KMS-11 (cell line): ENCODE results near the gene DNAJC13.

ENCODE experiments used
- H2AFZ ChIP-seq: fragments of 200-600 bp; sonication (generic); 2 replicates; pipeline ENCODE4 v1.6.1; 2016; ENCODE audit warnings: antibody characterized with exemption, mixed run types, low read depth
- H3K27ac ChIP-seq: fragments of 200-600 bp; sonication (generic); 2 replicates; pipeline ENCODE4 v1.6.1; 2016; ENCODE audit warnings: mild to moderate bottlenecking, mixed run types
- H3K27me3 ChIP-seq: fragments of 200-600 bp; sonication (generic); 2 replicates; pipeline ENCODE4 v1.6.1; 2017; ENCODE audit warnings: mild to moderate bottlenecking, low read depth, mixed run types, moderate library complexity; ENCODE audit not compliant: insufficient read depth
- H3K36me3 ChIP-seq: fragments of 200-600 bp; sonication (generic); 2 replicates; pipeline ENCODE4 v1.6.1; 2017; ENCODE audit warnings: mild to moderate bottlenecking, mixed run types; ENCODE audit not compliant: insufficient read depth
- H3K4me1 ChIP-seq: fragments of 200-600 bp; sonication (generic); 2 replicates; pipeline ENCODE4 v1.6.1; 2016; ENCODE audit warnings: mild to moderate bottlenecking, low read depth, mixed run types; ENCODE audit not compliant: poor library complexity, severe bottlenecking
- H3K4me2 ChIP-seq: fragments of 200-600 bp; sonication (generic); 2 replicates; pipeline ENCODE4 v1.7.0; 2016; ENCODE audit warnings: mild to moderate bottlenecking, mixed run types
- H3K4me3 ChIP-seq: fragments of 200-600 bp; sonication (generic); IDR thresholded peaks from 2 replicates; pipeline ENCODE4 v1.6.1; 2017; ENCODE audit warnings: low read depth, low read length, mixed read lengths; ENCODE audit not compliant: insufficient read depth
- H3K79me2 ChIP-seq: fragments of 200-600 bp; sonication (generic); 2 replicates; pipeline ENCODE4 v1.6.1; 2016; ENCODE audit warnings: low read depth, mixed run types; ENCODE audit not compliant: insufficient read depth
- H3K9ac ChIP-seq: fragments of 200-600 bp; sonication (generic); 2 replicates; pipeline ENCODE4 v1.6.1; 2016; ENCODE audit warnings: mild to moderate bottlenecking, mixed run types
- H4K20me1 ChIP-seq: fragments of 200-600 bp; sonication (generic); 2 replicates; pipeline ENCODE4 v1.6.1; 2016; ENCODE audit warnings: mild to moderate bottlenecking, mixed run types; ENCODE audit not compliant: insufficient read depth
- TF ChIP-seq, protein P1 (sequence below): fragments of 200-600 bp; sonication (generic); conservative IDR thresholded peaks from 2 replicates; pipeline ENCODE4 v1.6.1; 2017; ENCODE audit warnings: low read depth, mild to moderate bottlenecking, antibody characterized with exemption, low read length, moderate library complexity, mixed read lengths

The DNAJC13 gene

DNA sequence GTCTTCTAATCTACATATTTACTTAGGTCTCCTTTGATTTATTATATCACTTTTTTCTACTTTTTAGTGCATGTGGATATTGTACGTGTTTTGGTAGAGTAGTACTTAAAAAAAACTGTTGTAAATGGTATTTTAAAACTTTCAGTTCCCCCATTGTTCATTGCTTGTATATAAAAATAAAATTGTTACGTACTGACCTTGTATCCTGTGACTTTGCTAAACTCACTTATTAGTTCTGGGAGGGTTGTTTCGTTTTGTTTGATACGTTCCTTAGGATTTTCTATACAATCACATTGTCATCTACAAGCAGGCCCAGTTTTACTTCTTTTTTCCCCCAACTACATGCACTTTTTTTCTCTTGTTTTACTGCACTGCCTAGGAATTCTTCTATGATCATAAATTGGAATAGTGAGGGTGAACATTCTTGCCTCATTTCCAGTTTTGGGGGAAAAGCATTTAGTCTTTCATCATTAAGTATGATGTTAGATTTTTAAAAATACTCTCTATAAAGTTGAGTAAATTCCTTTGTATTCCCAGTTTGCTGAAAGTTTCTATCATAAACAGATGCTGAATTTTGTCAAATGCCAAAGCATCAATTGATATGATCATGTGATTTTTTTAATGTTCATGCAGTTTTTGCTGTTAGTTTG lies 146.2 kb downstream of the DNAJC13 start:
- Histone ChIP-seq H3K4me1 (peaks cover 30% of the 10 kb centered on the region), H3K4me3 (no peak overlapping the region), H3K27ac (no peak overlapping the region), H3K79me2 (no peaks in the 10 kb centered on the region), H3K27me3 (no peaks in the 10 kb centered on the region), H3K36me3 (no peaks in the 10 kb centered on the region), H2AFZ (no peak overlapping the region), H4K20me1 (no peaks in the 10 kb centered on the region), H3K4me2 (no peak overlapping the region), H3K9ac (no peak overlapping the region)
- TF ChIP-seq, protein P1, sequence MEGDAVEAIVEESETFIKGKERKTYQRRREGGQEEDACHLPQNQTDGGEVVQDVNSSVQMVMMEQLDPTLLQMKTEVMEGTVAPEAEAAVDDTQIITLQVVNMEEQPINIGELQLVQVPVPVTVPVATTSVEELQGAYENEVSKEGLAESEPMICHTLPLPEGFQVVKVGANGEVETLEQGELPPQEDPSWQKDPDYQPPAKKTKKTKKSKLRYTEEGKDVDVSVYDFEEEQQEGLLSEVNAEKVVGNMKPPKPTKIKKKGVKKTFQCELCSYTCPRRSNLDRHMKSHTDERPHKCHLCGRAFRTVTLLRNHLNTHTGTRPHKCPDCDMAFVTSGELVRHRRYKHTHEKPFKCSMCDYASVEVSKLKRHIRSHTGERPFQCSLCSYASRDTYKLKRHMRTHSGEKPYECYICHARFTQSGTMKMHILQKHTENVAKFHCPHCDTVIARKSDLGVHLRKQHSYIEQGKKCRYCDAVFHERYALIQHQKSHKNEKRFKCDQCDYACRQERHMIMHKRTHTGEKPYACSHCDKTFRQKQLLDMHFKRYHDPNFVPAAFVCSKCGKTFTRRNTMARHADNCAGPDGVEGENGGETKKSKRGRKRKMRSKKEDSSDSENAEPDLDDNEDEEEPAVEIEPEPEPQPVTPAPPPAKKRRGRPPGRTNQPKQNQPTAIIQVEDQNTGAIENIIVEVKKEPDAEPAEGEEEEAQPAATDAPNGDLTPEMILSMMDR = no peak

- TF ChIP-seq, protein P1 = no peak
- no peaks in the 10 kb centered on the region for H4K20me1 ChIP-seq
- no peak overlapping the region for H3K4me2 ChIP-seq
- H3K4me1 ChIP-seq = peaks cover 35% of the 10 kb centered on the region
- no peaks in the 10 kb centered on the region for H3K36me3 ChIP-seq
- H3K27ac ChIP-seq = no peak overlapping the region
- no peaks in the 10 kb centered on the region for H3K79me2 ChIP-seq
- no peak overlapping the region for H2AFZ ChIP-seq
- no peaks in the 10 kb centered on the region for H3K27me3 ChIP-seq
- H3K9ac ChIP-seq = no peak overlapping the region
- no peak overlapping the region for H3K4me3 ChIP-seq
Observed at GRCh38 chr3:132564070-132564465, 146.8 kb downstream of the DNAJC13 start.

GRCh38 chr3:132568422-132568821 lies 151.1 kb downstream of the DNAJC13 start:
- Histone ChIP-seq H3K27me3 (no peaks in the 10 kb centered on the region), H3K36me3 (no peaks in the 10 kb centered on the region), H3K4me3 (peak overlapping the region; percentile 30), H3K4me1 (peaks cover 58% of the 10 kb centered on the region), H3K4me2 (peak overlapping the region; percentile 79), H3K79me2 (no peaks in the 10 kb centered on the region), H3K27ac (peak overlapping the region; percentile 84), H4K20me1 (no peaks in the 10 kb centered on the region), H2AFZ (peak overlapping the region; percentile 51; the same call in 1 of the 2 replicates), H3K9ac (peak overlapping the region; percentile 41)
- TF ChIP-seq, protein P1 = no peak

- no peak overlapping the region for H3K4me3 ChIP-seq
Observed at GRCh38 chr3:132569153-132569552, 151.9 kb downstream of the DNAJC13 start.

More at GRCh38 chr3:132569153-132569552, 151.9 kb downstream of the DNAJC13 start:
- Histone ChIP-seq H3K79me2 (no peaks in the 10 kb centered on the region), H3K36me3 (no peaks in the 10 kb centered on the region), H3K9ac (peak overlapping the region; percentile 41), H3K27me3 (no peaks in the 10 kb centered on the region), H3K4me1 (peaks cover 58% of the 10 kb centered on the region), H3K27ac (peak overlapping the region; percentile 84), H3K4me2 (peak overlapping the region; percentile 79), H2AFZ (peak overlapping the region; percentile 51), H4K20me1 (no peaks in the 10 kb centered on the region)
- TF ChIP-seq, protein P1 = no peak
